Measurements from ENCODE around the gene MAP3K6.

DNA sequence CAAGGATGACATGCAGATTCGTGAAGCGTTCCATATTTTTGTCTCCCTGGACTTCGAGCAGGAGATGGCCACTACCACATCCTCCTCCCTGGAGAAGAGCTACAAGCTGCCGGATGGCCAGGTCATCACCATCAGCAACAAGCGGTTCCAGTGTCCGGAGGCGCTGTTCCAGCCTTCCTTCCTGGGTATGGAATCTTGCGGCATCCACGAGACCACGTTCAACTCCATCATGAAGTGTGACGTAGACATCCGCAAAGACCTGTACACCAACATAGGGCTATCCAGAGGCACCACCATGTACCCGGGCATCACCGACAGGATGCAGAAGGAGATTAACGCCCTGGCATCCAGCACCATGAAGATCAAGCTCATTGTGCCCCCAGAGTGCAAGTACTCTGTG is 41.5 kb downstream of the MAP3K6 start:
- TF ChIP-seq, protein P1, sequence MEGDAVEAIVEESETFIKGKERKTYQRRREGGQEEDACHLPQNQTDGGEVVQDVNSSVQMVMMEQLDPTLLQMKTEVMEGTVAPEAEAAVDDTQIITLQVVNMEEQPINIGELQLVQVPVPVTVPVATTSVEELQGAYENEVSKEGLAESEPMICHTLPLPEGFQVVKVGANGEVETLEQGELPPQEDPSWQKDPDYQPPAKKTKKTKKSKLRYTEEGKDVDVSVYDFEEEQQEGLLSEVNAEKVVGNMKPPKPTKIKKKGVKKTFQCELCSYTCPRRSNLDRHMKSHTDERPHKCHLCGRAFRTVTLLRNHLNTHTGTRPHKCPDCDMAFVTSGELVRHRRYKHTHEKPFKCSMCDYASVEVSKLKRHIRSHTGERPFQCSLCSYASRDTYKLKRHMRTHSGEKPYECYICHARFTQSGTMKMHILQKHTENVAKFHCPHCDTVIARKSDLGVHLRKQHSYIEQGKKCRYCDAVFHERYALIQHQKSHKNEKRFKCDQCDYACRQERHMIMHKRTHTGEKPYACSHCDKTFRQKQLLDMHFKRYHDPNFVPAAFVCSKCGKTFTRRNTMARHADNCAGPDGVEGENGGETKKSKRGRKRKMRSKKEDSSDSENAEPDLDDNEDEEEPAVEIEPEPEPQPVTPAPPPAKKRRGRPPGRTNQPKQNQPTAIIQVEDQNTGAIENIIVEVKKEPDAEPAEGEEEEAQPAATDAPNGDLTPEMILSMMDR (IDR thresholded peaks at IDR 0.05) = no peak
- no peak for TF ChIP-seq POLR2A (IDR thresholded peaks at IDR 0.05)

Measured in esophagus squamous epithelium (tissue), 4 donors.